Activated CD4-positive, alpha-beta T cell treated with anti-CD3 and anti-CD28 coated beads for 24 hours (primary cell): ENCODE data around the gene TEX38.
"Not testable (repeated sequence)": the region's sequence is repeated elsewhere in the genome, so short reads cannot be mapped to it uniquely, and the experiment has no call there.

Experiments
- DNase-seq, 2 donors: peaks; one replicate each; pipeline ENCODE4 v3.0.0-alpha.2; 2020; ENCODE audit warnings: low read depth in 2 of 2

Gene TEX38

DNA sequence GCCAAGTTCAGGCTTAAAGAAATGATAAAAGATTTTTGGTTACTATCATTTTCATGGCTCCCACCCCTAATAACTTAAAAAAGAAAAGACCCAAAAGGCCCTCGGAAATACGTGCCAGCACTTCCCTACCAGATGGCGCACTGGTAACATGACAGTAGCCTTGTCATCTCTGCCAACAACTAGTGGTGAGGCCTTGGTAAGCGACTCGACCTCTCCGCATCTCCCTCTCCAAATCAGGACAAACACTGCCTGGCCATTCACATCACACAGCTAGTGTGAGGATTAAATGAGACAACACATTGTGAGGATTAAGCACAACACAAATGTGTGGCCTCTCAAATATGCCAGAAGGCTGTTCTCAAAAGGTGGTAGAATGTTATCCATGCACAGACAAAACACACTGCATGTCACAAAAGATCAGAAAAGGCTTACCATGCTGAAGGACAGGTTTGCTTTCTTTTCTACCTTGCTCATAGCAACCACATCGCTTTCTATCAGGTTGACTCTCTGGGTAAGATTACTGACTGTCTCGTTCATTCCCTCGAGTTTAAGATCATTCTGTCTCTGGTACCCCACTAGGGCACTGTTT, 16.4 kb downstream of the TEX38 start:
- no peak for DNase-seq

DNA sequence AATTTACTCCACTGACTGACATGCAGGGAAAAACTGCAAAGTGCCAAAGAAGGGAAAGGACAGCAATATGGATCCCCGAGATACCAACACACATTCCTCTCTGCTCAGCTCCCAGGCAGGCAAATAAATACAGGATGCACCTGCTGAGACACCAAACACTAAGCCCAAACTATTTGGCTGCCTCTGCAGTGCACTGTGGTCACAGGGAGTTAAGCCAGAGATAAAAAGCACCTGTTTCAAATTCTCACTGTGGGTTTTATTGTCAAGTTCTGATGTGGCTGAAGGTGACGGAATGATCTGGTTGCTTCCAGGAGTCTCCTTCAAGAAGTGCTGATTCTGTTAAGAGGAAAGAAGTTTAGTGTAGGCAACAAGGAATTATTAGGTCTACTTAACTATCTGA, 17.7 kb downstream of the TEX38 start:
- no peak for DNase-seq

DNA sequence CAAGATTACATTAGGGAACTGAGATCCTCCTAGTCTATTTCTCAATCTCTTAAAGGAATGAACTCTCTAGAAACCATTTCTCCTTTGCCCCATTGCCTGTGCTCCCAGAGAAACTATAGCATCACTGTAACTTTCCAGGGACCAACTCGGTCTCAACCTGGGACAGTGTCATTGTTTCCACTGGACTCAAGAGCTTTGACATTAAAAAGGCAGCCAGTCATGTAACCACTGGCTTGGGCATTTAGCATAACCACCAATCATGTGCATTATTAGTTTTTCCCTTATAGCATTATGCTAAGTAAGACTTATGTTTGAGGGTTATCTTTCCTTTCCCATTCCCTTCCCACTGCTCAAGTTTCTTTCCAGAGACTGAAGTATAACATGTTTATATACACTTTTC, 18.2 kb downstream of the TEX38 start:
- no peak for DNase-seq

DNA sequence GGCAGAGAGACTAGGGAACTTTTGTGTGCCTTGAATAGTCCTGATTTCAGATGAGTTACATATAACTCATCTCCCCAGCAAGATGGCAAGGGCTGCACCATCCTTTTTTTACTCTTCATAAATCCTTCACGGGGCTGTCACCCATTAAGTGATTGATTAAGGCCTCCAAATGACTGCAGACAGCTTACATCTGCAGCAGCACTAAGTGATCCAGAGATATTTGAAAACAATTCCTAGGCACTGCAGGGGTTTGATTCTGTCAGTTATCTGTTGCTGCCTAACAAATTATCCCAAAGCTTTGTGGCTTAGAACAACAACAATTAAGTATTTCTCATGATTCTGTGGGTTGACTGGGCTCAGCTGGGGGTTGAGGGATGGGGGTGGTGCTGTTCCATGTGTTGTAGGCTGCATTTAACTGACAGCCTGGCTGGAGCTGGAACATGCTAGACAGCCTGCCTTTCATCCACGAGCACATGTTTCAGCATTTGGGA, 19.3 kb downstream of the TEX38 start:
- DNase-seq, result no peak

DNA sequence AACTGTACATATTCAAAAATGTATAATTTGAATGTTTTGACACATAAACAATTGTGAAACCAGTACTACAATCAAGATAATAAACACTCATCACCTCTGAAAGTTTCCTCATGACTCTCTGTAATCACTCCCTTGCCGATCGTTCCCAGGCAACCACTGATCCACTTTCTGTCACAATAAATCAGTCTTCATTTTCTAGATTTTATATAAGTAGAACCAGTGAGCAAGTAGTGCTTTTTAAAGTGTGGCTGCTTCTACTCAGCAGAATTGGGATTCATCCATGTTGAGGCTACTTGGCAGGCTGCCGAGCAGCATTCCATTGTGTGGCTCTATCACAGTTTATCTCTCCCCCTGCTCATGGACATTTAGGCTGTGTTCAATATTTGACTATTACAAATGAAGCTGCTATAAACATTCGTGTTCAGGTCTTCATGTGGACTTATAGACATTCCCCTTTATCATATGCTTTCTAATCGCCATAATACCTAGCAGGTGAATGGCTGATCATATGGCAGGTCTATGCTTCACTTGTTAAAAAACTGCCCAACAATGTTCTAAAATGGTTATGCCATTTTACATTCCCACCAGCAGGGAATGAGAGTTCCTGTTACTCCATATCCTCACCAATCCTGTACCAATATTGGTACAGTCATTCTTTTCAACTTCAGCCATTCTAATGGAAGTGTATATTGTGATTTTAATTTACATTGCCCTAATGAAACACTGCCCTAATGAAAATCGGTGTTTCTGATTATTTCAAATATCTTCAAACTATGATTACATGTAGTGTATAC, 20.5 kb downstream of the TEX38 start:
- DNase-seq, result no peak

DNA sequence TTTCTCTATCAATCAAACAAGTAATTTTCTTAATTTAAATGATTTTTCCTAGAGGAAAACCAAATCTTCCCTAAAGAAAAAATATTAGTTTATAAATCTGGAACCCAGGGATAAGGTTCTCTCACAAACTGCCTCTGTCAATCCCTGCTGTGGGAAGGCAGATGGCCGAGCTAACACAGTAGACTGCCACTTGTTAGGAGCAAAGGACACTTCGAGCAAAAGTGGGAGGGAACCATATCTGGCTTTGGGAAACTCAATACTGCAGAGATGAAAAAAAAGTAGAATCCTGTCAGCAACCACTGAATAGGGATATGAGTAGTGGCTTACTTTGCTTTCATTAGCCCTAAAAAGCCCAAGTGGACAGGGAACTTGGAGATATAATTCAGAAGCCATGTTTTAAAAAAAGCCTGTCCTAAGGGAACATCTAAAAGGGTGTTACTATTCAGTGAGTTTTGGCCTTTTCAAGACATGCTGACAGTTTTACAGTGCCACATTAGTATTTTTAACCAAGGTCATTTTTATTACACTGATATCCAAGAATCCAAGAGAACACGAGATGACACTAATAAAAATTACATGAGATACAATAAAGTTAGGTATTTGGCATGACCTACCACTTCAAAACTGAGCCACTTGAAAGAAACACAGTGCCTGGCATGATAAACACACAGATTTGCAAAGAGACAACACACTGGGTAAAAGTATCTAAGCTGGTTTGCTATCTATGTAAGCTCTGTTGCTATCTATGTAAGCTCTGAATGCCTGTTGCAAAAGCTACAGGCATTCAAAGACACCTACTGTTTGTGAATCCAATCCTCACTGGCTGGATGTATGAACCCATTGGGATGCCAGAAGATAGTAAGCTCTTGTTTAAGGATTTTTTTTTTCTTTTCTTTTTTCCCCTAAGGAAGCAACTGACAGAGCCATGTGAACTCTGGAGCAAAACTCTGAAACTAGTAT, 21.4 kb downstream of the TEX38 start:
- DNase-seq, result no peak

DNA sequence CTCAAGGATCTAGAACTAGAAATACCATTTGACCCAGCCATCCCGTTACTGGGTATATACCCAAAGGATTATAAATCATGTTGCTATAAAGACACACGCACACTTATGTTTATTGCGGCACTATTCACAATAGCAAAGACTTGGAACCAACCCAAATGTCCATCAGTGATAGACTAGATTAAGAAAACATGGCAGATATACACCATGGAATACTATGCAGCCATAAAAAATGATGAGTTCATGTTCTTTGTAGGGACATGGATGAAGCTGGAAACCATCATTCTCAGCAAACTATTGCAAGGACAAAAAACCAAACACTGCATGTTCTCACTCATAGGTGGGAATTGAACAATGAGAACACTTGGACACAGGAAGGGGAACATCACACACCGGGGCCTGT, 23.0 kb downstream of the TEX38 start:
- DNase-seq, result not testable (repeated sequence)

DNA sequence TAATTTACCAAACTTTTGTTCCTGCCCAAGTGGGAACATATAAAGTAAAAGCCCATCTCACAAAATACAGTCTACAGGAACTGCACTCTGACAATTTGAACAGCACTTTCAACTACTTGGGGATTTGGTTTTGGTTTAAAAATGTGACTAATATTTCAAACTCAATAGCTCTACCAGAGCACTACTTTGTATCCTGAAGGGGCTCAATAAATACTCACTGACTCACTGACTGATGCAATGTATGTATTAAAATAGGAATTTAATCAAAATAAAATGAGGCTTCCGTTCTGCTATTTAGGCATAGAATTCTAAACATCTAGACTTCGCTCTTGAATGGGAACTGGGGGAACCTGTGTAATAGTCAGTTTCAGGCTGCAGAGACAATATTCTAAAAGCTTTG, 25.4 kb downstream of the TEX38 start:
- DNase-seq, result no peak

DNA sequence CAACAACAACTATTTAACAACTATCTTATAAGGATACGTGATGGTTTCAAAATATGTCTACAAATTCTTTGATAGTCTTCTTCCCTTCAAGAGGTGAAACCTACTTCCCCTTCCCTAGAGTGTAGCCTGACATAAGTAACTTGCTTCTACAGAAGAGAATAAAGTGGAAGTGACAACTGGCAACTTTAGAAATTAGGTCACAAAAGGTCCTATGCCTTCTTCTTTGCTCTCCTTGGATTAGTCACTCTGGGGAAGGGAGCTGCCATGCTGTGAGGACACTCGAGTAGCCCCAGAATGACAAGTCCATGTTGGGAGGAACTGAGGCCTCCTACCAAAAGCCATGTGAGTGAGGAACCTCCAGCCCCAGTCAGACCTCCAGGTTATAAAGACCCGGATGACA, 28.0 kb downstream of the TEX38 start:
- no peak for DNase-seq

DNA sequence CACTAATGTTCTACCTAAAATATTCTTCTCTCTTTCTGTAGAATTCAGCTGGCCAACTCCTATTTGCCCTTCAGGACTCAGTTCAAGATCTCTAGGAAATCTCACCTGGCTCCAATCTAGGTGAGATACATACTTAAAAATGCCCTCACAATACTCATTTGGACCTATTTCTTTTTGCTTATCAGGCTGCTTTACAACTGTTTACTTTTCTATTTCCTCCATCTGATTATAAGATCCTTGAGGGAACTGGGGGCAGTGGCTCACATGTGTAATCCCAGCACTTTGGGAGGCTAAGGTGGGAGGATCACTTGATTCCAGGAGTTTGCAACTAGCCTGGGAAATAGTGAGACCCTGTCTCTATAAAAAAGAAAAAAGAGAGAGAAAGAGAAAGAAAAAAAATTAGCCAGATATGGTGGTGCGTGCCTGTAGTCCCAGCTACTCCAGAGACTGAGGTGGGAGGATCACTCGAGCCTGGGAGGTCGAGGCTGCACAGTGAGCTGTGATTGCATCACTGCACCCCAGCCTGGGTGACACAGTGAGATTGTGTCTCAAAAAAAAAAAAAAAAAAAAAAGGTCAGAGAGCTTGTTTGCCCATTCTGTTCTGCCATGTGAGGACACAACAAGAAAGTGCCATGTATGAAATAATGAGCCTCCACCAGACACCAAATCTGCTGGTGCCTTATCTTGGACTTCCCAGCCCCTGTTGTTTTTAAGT, 32.4 kb downstream of the TEX38 start:
- DNase-seq, result no peak

DNA sequence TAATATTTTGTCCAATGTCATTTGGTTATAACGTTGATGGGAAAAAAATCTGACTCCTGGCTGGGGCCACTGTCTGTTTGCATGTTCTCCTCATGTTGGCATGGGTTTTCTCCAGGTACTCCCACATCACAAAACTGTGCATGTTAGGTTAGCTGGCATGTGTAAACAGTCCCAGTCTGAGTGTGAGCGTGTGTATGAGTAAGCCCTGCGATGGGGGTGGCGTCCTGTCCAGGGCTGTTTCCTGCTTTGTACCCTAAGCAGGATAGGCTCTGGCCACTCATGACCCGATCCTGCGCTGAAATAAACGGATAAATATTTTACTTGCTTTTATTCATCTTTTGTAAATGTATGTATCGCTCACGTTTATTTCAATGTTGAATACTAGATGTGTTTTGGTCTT, 33.8 kb downstream of the TEX38 start:
- DNase-seq, result no peak

DNA sequence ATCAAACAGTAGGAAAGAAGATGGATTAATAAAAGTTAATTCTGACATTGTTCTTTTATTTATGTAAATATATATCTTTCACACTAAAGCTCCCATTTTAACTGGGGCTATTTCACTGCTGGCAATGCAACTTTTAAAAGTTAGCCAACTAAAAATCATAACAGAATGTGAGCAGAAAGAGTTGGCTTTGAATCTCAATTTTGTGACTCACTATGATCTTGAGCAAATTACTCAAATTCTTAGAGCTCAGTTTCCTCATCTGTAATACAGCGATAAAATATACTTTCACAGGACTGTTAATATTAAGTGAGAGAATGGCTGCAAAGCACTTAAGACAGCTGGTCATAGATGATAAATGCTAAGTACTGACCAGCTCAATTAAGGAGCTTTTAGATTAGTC, 36.5 kb downstream of the TEX38 start:
- no peak for DNase-seq

DNA sequence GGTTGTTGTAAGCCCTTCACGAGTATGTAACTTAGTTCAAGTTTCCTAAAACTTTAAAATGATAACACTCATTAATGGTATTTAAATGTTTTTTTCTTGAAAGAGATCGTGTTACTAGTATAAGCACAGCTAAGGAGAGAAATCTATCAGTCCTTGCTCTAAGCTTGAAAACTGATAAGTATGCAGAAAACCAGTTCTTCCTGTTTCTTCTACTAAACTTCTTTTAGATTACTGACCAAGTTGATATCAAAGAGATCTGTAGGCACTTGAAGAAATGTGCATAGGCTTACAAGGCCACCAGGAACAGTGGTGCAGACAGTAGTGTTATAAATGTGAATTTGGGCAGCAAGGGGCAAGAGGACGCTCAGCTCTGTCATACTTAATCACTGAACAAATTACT, 43.3 kb downstream of the TEX38 start:
- DNase-seq, result no peak

DNA sequence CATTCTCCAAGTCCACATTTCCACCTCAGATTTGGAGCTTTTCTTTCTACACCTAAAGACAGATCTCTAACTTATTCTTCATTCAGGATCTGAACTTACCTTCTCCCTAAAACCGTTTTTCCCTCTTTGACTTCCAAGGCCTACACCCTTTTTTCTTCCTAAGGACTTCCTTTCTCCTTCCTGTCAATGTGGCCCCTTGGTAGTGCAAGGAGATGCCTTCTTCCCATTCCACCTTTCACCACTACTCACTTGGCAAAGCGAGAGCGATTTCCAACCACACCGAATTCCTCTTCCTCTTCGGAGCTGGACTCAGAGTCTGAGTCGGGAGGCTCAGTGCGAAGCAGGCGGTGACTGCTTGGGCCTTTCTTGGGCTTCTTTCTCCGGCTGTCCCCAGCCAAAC, 46.0 kb downstream of the TEX38 start:
- DNase-seq, result no peak

DNA sequence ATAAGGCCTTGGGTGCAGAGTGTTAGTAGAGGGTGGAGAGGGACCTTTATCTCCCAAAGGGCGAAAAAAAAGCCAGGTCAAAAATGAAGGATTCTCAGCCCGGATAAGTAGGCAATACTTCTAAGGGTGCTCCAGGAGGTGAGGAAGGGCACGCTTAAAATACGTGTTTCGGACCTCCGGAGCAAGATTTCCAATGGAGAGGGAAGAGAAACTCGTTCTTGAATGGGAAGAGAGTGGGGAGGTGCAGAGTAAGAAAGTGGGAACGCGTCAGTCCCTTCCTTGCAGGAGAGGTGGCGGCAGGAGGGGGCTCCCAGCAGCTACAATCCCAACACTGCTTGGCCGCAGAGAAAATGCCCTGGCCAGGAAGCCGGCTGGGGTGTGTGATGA, 46.7 kb downstream of the TEX38 start:
- DNase-seq, result no peak

DNA sequence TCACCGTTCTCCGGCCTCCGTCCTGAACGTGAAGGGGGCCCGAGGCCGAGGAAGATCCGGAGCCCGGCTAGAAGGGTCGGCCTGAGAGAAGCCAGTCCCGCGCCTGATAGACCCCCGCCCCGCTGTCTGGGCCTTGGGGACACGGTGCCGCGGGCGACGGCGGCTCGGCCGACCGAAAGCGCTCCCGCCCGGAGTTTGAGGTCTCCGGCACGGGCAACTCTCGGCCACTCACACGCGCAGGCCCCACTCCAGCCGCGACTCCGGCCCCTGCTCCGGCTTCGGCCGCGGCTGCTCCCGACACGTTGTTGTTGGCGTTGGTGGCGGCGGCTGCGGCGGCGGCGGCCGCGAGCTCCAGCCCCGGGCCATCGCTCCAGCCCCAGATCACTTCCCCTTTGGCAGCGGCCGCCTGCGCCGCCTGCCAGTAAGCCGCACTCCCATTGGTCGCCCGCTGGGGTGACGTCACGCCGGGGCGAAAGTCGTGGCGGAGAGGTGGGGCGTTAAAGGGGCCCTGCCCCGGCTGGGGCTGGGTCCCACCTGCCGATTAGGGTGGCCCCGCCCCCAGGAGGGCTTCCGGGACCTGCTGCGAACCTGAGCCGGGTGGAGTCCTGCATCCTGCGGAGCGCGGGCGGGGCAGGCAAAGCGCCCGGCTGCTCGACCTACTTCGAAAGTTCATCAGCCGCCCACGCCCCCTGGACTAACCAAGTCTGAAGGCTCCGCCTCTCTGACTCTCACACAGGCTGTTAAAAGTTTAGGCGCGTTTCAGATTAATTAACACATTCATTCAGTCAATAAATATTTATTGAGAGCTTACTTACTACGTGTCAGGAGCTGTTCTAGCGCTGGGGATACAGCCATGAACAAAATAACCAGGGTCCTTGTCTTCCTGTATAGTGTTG, 47.3 kb downstream of the TEX38 start, which contains the start of gene EFCAB14:
EFCAB14 (minus strand) TSS at position 388 of the 896 bp plus-strand sequence. CDS start 1,027 bp downstream, outside the sequence.
- peak; percentile 97 to 98 for DNase-seq

DNA sequence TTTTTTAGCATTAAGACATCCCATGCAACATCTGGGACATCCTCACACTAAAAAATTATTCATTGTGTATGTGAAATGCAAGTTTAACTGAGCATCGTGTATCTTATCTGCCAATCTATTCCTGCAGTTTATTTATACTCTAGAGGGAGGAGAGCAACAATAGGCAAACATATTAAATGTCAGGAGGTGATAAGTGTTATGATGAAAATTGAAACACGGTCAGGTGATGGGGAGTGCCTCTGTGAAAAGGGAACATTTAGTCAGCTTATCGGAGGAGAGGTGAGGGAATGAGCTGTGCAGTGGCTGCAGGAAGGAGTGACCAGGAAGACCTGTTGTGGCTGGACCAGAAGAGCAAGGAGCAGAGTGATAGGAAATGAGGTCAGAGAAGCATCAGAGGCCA, 48.0 kb downstream of the TEX38 start:
- DNase-seq, result no peak

DNA sequence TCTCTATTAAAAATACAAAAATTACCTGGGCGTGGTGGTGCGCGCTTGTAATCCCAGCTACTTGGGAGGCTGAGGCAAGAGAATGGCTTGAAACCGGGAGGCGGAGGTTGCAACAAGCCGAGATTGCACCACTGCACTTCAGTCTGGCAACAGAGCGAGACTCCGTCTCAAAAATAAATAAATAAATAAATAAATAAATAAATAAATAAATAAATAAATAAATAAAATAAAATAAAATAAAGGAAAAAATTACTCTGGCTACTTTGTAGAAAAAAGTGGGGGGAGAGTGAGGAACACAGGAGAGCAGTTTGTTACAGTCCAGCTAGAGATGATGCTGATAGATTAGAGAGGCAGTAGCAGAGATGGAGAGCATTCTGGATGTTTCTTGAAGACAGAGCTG, 48.7 kb downstream of the TEX38 start:
- not testable (repeated sequence) for DNase-seq

DNA sequence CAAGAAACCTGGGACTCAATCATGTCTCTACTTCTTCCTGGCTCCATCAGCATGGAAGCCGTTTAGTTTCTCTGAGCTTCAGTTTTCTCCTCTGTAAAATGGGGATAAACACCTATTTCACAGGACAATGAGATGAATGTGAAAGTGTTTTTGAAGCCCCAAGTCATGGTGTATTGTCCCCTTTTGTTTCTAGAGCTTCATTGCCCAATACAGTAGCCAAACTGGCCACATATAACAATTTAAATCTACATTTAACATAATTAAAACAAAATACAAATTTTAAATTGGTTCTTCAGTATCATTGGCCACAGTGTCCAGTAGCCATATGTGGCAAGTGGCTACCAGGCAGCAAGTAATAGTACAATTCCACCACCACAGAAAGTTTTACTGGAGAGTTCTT, 49.5 kb downstream of the TEX38 start:
- DNase-seq, result no peak

DNA sequence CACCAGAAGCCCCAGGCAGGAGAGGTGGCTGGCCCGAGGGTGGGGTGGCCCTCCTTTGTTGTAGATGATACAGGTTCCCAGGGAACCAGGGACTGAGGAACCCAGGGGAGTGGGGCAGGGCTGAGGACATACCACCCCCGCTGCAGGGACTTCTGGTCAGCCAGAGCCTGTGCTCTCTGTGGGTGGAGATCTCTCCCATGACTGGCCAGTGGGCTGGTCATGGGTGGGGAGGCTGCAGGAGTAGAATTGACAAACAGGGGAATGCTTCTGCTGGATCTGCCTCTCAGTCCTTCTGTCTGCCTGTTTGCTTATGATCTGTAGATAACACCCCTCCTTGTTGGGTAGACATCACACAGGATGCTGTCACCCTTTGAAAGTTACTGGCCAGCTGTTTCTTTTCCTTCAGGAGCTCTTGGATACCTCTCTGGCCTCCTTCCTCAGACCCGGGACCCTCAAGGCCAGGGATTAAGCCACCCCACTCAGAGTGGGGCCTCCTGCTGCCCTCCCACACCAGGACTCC, 50.1 kb downstream of the TEX38 start:
- DNase-seq, result no peak
